ENCODE data around the gene NUBP2.
A peak's percentile ranks its signal among the peaks of the same experiment; 100 is the strongest.

The NUBP2 gene

DNA sequence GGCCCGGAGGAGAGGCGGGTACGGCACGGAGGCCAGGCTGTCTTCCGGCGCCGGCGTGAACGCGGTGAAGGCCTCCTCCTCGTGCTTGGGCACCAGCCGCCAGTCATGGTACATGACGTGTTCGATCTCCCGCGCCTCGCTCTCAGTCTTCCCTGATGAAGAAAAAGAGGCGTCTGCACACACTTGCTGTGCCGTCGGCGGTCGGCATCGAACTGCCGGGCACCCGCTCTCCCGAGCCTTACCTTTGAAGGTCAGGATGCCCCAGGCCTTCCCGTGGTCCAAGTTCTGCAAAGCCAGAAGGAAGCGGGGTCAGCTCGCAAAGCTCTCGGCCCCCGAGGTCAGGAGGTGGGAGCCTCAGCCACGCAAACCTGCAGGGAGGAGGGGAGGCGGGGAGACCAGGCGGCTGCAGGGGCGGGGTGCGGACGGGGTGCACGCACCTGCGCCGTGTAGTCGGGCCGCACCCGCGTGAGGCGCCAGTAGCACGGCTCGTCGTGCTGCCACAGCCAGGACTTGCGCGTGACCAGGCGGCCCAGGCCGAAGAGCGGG is 10.3 kb upstream of the NUBP2 start, which contains the start of gene EME2:
Gene EME2, plus strand, starts transcription at position 449 of the 546 bp plus-strand sequence. CDS start 418 bp downstream, outside the sequence.
- DNase-seq (ENCODE audit: low spot score) = peak; percentile 83

DNA sequence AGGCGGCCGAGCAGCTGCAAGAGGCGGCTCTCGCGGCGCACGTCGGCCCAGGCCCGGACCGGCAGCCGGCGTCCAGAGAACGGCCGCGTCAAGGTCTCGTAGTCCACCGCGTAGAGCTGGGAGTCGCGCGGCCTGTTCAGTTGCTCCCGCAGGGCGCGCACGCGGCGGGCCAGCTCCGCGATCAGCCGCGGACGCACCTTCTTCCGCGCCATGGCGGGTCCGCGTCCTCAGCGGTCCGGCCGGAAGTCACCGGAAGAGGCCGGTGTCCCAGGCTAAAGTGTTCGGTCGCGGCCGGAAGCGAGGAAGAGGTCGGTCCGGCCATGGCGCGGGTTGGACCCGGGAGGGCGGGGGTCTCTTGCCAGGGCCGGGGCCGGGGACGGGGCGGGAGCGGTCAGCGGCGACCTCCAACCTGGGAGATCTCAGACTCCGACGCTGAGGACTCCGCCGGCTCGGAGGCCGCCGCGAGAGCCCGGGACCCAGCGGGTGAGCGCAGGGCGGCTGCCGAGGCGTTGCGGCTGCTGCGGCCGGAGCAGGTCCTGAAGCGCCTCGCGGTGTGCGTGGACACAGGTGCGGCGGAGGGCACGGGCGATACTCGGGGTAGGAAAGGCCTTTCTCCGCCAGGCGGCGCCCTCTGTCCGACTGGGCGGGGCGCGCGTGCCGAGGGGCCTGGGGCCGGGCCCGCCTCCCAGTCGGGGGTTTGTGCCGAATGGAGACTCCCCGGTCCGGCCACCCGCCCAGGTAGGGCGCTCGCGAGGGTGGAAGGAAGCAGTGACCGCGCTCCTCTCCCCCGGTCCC is 9.7 kb upstream of the NUBP2 start, which contains the start of gene MRPS34:
Gene MRPS34, minus strand, starts transcription at position 227 of the 795 bp plus-strand sequence. Its CDS starts 15 bp downstream, at position 212.
- peak; percentile 89 for DNase-seq (ENCODE audit: low spot score)

DNA sequence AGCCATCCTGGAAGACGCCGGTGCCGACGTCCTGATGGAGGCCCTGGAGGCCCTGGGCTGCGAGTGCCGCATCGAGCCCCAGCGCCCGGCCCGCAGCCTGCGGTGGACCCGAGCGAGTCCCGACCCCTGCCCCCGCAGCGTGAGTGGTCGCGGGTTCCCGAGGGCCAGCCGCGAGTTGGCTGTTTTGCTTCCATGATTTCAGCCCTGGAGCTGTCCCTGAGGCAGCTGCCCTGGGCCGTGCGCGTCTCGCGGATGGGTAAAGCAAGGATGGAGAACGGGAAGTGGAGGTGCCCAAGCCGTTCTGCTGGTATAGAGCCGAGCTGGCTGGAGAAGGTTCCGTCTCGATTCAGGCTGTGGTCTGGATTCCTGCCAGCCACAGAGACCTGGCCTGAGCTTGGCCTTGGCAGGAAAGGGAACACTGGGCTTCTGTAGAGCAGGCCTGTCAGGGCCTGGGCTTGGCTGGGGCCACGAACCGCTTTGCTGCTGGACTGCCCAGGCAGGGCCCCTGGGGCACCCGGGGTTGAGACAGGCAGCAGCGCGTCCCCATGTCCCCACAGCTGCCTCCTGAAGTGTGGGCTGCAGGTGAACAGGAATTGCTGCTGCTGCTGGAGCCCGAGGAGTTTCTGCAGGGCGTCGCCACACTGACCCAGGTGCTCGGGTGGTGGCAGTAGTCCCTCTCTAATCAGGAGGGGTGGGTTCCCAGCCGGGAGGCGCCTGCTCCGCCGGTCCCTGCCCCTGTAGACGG is 8.9 kb upstream of the NUBP2 start:
- DNase-seq (ENCODE audit: low spot score) = no peak

DNA sequence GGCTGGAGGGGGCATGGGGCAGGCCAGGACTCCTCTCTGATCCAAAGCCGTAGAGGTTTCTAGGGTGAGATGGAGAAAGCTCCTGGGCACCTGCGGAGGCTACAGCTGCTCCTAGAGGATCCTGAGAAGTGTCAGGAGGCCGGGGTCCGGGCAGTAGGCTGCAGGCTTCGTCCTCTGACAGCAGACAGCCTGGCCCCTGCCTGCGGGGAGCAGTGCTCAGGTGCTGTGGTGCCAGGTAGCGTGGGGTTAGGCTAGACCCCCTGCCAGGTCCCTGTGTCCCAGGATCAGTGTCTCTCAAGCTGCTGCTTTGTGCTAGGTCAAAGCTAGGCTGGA is 8.3 kb upstream of the NUBP2 start:
- DNase-seq (ENCODE audit: low spot score) = no peak

DNA sequence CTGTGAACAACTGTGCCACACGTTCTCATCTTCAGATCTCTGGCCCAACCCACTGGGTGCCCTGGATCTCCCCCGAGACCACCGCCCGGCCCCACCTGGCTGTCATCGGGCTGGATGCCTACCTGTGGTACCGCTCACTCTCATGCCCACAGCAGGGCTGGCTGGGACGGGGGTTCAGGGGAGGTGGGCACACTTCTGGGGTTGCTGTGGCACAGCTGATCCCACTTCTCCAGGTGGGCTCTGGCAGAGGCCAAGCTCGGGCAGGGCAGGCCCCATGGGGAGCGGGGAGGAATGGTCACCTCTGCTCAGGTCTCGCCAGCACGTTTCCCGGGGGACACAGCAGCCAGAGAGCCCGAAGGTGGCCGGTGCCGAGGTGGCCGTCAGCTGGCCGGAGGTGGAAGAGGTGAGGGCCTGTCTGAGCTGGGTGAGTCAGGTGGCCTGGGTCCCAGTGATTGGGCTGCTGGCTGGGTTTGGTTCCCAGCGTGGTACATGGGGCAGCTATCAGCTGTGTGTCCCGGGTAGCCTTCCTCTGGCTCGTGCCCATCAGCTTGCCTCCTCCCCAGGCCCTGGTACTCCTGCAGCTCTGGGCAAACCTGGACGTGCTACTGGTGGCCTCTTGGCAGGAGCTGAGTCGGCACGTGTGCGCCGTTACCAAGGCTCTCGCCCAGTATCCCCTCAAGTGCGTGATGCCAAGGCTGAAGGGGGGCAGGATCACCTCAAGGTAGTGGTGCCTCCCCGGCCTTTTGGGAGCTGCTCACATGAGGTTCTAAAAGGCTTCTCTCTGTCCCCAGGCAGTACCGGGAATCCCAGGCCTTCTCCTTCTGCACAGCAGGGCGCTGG is 7.5 kb upstream of the NUBP2 start:
- no peak for DNase-seq (ENCODE audit: low spot score)

DNA sequence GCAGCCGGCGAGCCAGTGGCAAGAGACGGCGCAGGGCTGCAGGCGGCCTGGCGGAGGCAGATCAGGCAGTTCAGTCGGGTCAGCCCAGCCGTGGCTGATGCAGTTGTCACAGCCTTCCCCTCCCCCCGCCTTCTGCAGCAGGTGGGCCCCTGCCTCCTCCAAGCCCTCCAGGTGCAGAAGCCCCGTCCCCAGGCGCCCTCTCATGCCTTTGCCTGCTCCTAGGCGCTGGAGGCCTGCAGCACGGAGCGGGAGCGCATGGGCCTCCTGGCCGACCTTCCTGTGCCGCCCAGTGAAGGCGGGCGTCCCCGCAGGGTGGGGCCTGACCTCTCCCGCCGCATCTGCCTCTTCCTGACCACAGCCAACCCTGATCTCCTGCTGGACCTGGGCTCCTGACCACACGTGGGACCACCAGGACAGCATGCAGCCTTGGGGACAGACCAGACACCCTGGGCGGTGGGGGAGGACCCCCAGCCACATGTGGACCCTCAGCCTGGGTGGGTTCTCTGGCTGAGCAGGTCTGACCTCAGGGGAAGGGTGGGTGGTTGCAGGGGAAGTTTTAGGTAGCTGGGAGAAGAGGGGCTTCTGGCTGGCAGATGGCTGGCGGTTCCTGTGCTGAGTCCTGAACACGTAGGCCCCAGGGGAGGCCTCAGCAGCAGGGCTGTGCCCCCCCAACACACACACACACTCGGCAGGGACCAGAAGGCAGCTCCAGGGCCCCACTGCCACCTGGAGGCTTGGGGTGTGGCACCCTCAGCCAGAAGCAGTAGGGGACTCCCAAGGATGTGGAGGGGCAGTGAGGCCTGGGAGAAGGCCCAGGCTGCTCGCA is 6.7 kb upstream of the NUBP2 start:
- peak; percentile 28 for DNase-seq (ENCODE audit: low spot score)

DNA sequence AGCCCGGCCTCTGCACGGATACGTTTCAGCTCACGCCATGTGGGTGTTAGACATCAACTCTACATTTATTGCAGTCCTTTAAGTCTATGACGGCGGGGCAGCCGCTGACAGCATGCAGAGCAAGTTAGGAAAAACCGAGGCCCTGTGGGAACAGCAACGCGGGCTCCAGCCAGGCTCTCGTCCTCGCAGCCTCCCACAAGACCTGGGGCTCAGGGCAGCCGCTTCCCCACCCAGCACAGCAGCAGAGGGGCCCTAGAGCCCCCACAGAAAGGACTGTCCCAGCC is 6.1 kb upstream of the NUBP2 start:
- DNase-seq (ENCODE audit: low spot score) = no peak

DNA sequence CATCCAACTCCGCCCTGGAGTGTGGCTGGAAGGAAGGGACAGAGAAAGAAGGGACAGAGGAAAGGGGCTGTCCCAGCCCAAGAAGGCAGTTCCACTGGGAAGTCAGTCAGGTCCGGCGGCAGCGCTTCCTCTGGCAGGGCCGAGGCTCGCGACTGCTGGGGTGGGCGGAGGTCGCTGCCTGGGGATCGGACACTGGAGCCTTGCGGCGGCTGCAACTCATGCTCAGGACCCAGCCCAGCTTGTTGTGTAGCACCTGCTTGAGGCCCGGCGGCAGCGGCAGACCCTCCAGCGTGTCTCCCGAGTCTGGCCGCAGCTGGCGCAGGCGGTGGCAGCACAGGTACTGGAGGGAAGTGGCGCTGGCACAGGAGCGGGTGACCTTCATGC is 5.8 kb upstream of the NUBP2 start:
- DNase-seq (ENCODE audit: low spot score) = no peak

DNA sequence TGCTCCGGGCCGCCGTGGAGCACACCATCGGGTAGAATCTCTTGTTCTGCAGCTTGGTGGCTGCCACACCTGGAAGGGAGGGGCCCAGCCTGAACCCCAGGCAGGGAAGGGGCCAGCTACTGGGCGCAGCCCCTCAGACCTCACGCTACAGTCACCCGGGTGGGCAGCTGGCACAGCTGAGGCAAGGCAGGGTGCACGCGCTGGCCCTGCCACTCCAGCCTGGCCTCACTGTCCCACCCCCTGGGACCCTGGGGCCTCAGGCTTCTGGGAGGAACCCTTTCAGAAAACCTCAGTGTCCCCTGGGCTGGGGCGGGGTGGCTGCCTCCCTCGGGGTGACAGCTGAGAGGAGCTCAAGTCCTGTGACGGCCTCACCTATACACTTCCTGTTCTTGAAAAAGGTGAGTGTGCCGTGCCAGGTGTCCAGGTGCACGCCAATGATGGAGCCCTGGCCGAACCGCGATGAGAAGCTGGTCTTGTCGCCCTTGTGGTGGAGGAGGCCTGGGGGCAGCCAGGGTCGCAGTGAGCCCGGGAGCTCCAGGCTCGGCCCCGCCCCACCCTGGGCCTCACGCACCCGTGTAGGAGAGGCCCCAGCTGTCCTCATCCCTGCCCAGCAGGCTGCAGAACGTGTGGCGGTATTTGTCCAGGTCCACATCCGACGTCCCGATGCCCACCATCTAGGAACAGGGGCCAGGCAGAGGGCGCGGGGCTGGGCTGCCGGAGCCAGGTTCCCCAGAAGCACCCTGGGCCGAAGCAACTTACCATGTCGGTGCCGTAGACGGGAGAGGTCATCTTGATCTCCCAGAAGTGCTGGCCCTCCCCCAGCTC is 5.2 kb upstream of the NUBP2 start:
- no peak for DNase-seq (ENCODE audit: low spot score)

DNA sequence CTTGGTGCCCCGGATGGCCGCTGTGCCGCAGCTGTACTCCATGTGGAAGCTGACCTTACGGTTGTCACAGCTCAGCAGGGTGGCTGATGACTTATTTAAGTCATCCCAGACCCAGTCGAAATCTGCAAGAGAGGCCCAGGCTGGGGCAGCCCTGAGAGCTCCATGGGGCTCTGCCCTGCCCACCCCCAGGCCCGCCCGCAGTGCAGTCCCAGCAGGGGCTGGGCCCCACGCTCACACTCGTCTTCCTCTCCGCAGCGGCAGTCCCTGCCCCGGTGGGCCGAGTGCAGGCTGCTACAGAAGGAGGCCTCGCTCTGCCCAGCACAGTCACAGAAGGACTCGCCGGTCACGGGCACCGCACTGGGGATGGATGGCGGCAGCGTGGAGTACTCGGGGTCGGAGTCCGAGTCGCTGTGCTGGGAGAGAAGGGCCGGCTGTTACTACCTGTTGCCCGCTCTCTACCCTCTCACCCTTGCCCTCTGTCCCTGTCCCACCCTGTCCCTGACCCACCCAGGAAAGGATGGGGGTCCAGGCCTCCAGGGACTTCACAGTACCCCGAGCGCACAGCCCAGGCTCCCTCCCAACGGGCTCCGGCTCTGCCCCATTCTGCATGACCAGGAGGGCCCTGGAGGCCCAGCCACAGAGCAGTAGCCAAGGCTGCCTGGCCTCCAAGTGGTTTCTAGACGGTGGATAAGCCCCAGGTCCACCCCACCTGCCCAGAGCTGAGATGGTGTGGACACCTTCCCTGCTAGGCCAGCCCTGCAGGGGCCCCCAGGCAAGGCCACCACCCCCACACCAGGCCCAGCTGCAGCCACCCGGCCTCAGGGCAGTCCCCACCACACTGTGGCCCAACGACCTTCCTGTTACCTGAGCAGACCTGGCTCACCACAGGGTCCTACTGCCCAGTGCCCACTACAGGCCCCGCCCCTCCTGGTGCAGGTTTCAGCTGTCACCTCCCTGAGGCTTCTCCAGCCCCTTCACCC is 4.3 kb upstream of the NUBP2 start:
- DNase-seq (ENCODE audit: low spot score) = no peak

DNA sequence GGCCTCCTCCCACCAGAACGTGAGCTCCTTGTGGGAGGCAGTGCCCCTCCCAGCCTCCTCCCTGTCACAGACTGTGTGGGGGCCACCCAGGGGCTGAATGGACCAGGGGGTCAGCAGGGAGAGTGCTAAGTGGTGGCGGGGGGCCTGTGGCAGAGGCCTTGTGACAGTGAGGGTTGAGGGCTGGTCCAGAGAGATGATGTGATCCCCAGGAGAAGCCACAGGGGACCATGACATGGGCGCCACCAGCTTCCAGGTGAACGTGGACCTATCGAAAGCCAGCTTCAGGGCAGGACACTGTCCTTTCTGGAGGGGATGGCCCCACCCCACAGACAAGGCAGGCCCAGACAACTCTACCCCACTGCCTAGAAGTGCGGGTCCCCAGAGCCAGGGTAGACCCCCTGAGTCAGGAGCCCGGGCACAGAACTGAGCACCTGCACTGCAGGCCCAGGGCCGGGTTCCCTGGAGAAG is 3.5 kb upstream of the NUBP2 start:
- DNase-seq (ENCODE audit: low spot score) = no peak

DNA sequence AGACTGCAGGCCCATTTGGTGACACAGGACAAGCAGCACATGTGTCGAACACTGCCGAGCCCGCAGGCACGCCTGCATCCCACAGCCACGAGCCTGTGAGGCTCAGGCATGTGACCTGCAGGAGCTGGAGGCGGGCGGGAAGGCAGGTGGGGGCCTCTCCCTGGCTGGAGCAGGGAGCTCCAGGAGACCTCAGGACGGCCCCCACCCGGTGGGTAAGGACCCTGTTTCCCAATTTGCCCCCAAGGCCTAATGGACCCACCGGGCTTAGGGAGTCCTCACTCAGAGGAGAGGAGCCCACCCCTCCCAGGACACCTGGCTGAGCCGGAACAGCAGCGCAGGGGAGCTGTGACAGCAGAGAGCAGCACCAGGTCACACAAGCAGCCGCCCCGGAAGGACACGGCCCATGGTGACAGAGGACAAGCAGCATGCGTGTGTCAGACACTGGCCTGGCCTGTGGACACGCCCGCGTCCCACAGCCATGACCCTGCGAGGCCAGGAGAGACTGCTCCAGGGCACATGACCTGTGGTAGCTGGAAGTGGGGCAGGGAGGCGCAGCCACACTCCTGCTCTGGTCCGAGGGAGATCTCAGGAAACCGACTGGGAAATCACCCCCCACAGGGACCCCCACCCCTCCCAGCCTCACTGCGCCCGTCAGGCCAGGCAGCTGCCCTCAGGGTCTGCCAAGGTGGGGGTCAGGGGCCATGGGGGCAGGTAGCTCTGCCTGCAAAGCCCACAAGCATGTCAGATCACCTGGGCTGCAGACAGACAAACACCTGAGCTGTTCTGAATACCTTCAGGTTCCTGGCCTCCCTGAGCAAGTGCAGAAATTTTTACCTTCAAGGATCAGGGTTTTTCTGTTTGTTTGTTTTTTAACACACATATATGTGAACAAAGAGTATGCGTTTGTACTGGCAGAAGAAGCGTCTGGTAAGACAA is 2.8 kb upstream of the NUBP2 start:
- no peak for DNase-seq (ENCODE audit: low spot score)

DNA sequence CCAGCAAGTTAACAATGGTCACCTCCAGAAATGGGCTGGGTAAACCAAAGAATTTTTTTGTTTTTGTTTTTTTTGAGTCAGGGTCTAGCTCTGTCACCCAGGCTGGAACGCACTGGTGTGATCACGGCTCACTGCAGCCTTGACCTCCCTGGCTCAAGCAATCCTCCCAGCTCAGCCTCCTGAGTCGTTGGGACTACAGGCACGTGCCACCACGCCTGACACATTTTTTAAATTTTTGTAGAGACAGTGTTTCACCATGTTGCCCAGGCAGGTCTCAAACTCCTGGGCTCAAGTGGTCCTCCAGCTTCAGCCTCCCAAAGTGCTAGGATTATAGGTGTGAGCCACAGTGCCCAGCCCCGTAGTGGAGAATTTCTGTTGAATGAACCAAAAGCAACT is 2.1 kb upstream of the NUBP2 start:
- DNase-seq (ENCODE audit: low spot score) = no peak

DNA sequence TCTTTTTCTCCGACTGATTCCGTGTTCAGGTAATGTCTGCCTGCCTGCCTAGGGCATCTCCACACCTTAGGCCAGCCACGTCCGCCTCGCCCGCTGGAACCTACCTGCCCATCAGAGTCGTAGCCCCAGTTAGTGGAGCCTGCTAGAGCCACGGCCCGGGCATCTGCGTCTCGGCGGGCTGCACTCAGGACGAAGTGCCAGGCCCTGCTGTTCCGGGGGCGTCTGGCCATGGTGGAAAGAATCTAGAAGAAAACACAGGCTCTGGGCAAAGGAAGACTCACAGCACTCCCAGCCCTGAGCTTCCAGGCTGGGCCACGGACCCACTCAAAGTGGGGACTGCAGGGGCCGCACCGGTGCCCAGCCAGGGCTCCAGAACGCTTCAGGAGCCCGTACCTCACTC is 1.5 kb upstream of the NUBP2 start:
- DNase-seq (ENCODE audit: low spot score) = no peak

DNA sequence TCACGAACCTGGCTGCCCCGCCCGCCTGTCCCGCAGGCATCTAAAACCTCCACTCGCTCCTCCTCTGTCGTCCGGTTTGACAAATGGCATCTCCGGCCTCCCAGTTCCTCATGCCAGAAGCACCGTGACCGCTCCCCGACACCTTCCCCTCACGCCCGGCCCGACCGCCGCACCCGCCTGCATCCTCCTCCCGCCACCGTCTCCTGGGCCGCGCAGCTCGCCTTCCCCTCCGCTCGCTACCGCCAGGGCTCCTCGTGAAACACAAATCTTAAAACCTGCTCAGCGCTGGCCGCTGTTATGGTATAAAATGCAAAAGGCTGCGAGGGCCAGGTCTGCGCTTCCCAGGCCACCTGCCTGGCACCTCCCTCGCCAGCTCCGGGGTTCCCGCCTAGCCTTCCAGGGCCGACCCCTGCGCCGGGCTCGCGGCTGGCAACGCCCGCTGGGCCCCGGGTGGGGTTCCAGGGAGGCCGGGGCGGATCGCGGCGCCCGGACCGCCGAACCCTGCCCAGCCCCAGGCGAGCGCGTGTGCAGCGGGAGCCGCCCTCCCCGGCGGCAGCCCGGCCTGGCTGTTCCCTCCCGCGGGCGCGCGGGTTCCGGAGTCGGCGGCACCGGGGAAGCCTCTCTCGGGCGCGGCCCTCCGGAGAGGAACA is 877 bp upstream of the NUBP2 start:
- peak; percentile 51 for DNase-seq (ENCODE audit: low spot score)

DNA sequence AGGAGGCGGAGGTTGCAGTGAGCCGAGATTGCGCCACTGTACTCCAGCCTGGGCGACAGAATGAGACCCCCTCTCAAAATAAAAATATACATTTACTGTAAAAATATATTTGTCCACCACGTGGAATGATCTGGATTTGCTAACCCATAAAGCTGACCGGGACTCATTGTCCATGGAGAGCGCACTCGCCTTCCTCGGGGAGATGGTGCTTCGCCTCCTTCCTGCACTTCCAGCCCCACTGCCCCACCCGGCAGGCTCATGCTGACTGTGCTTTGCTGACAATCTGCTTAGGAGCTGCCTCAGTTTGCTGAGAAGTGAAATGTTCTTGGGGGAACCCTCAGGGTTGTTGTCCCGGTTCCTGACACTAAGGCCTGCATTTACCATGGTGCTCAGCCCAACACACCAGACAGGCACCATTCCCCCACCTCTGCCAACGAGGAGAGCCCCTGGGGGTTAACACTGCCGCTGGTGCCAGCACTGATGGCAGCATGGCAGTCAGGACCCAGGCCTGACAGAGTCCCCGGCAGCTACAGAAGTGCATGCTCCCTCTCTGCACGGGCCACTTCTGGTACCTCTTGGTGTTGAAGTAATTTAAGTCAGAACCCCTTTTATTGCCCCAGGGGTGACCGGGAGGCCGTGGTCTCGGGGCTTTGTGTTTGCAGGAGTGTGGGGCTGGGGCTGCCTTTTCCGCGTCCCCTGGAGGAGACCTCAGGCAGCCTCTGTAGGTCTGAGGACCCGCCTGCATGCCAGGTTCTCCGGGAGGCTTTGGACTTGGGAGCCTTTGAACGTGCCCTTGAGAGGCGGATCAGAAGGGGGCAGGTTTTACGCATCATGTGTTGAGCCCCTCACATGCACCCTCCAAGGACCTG is 2.5 kb downstream of the NUBP2 start:
- no peak for DNase-seq (ENCODE audit: low spot score)

DNA sequence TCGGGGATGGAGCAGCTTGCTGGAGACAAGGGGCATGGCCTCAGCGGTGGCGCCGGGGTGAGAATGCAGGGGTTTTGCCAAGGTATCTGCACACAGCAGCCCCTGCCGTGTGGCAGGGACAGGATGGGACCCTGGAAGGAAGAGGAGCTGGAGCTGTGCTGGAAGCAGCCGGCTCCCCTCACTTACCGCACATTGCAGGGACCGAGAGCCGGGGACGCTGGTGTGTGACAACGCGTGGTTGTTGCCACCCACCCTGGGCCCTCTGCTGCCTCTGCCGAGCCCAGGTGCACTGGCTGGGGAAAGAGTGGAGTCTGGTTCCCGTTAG is 3.0 kb downstream of the NUBP2 start:
- DNase-seq (ENCODE audit: low spot score) = no peak
